Hematopoietic multipotent progenitor cell (in vitro differentiated cells): ENCODE results near the gene MDGA2. TPM values are rescaled to one million over a fixed set of nuclear protein-coding genes. Genes with fewer than 3 reads are reported as not detected.
"Not testable (repeated sequence)": the region's sequence is repeated elsewhere in the genome, so short reads cannot be mapped to it uniquely, and the experiment has no call there.

Experiments used
- DNase-seq, 3 donors: peaks; one replicate each; pipeline ENCODE4 v3.0.0-alpha.2; 2011 to 2015; ENCODE audit warnings: low read depth in 2 of 3, low spot score in 2 of 3
- total RNA-seq: library from RNA; depleted of rRNA; stranded (reverse); fragments of >200 nt; gene quantifications from one replicate; pipeline ENCODE4 v1.2.3, GENCODE V29; 2012

Gene MDGA2
- total RNA-seq, 1 donor: 0.27 TPM

DNA sequence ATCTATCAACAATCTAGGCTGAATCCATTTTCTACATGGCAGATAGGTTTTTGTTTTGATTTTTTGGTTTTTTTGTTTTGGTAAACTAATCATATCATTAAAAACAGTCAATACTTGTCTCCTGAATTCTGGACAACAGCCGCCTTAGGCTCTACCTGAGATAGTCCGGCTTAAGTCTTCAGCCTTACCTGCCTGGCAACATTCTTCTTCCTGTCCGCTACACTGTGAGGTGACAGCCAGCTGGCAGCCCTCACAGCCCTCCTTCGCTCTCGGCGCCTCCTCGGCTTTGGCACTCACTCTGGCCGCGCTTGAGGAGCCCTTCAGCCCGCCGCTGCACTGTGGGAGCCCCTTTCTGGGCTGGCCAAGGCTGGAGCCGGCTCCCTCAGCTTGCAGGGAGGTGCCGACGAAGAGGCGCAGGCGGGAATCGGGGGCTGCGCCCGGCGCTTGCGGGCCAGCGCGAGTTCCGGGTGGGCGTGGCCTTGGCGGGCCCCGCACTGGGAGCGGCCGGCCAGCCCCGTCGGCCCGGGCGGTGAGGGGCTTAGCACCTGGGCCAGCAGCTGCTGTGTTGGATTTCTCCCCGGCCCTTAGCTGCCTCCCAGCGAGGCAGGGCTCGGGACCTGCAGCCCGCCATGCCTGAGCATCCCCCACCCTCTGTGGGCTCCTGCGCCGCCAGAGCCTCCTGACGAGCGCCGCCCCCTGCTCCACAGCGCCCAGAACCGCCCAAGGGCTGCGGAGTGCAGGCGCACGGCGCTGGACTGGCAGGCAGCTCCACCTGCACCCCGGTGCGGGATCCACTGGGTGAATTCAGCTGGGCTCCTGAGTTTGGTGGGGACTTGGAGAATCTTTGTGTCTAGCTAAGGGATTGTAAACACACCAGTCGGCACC, 49.0 kb downstream of the MDGA2 start:
- no peak for DNase-seq

DNA sequence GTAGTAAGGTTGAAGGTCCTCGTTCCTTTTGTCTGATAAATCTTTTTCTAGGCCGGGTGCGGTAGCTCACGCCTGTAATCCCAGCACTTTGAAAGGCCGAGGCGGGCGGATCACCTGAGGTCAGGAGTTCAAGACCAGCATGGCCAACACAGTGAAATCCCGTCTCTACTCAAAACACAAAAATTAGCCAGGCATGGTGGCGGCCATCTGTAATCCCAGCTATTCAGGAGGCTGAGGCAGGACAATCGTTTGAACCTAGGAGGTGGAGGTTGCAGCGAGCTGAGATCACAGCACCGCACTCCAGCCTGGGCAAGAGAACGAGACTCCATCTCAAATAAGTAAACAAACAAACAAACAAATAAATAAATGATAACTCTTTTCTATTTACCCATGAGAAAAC, 51.3 kb downstream of the MDGA2 start:
- DNase-seq: not testable (repeated sequence)

DNA sequence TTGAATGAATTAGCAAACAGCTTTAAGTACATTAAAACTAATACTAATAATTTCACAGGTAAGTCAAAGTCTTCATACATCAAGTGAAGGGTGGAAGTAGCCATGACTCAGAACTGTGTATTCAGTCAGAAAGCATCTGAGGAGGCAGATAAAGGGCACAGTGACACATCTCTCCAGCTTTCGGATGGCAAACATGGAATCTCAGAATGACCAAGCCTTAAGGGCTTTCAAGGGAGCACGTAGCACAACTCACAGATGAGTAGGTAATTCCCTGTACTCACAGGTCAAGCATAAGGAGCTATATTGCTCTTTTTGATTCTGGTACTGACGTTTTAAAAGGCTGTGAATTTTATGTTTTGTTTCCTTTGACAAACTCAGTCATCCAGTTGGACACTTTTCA, 56.0 kb downstream of the MDGA2 start:
- DNase-seq: no peak

DNA sequence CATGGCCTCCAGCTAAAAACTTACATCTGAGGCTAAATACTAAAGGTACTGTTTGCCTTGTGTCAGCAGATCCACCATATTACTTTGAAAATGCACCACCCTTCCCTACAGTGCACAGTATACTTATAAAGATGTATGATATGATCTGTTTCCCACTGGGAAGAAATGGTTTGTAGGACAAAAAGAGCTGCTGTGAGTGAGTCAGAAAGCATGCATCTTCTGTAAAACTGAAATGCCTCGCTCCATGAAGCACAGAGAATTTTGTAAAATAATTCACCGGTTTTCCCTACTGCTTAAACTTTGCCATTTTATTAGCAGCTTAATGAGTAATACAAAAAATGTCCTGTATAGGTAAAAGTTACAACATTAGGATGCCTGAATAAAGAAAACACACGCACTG, 68.8 kb downstream of the MDGA2 start:
- DNase-seq: no peak

DNA sequence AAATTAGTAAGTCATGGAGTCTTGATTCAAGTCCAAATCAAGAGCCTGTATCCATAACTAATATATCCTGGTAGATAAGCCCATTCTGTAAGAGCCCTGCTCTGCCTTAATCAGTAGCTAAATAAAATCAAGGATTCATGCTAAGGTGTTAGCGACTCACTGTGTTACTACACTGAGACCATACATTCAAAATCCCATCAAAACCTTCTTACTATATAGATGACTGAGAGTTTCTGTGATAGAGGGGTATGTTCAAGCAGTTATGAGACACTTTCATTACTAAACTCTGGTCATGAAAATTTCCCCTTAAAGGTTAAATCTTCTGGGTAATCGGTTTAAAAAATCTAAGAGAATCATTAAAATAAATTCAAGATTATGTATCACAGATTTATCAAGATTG, 78.5 kb downstream of the MDGA2 start:
- no peak for DNase-seq

DNA sequence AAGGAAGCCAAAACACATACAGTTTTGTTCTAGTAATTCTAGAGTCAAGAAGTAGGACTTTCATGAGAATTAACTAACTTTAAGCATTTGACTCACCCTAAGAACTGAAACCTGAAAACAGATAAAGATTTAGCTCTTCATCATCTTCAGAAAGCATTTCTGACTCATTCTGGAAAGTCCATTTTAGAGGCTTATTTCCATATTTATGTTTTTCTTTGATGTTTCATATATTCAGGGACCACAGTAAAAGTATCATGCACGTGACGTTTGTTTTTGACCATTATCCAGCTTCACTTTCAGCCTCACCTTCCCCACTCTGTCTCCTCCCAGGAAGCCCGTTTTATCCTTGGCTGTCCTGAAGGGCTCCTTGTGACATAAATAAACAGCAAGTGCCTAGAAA, 79.2 kb downstream of the MDGA2 start:
- no peak for DNase-seq

DNA sequence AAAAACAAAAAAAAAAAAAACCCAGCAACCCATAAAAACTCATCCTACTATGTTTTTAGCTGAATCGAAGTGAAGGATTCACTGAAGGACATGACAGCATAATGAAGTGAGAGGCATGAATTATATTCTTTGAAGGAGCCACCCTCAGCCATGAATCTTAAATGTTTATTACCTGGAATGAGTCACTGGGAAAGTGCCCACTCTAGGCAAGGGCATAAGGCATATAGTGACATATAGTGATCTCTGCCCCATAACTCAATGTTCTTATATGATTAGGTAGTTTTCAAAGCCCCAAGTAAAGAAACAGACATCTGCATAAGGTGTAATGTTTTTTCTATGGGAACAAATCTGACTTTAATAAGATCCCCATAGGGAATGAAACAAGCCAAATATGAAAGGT, 79.9 kb downstream of the MDGA2 start:
- DNase-seq: no peak

DNA sequence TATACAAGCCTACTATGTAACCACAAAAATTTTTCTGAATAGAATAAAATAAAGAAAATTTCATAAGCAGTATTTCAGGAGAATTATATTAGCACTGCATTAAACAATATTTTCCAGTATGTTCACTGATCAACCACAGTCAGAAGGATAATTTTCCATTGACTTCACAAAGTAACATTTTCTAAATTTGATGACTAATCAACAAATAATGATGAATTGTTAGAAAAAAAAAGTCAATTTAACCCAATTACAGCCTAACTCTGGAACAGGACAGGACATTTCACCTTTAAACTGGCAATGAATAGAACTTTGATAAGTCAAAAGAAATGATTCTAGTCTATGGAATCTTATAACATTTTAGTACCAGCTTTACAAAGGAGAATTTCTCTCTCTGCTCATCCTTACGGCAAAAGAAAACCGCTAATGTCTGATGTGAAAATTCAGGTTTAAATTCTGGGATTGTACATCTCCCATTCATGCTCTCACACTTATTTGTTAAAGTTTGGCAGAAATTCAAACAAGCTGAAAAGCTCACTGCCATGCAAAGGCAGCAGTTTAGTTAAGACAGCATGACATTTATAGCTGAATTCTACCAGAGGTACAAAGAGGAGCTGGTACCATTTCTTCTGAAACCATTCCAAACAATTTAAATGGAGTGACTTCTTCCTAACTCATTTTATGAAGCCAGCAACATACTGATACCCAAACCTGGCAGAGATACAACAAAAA, 84.5 kb downstream of the MDGA2 start:
- DNase-seq: no peak

DNA sequence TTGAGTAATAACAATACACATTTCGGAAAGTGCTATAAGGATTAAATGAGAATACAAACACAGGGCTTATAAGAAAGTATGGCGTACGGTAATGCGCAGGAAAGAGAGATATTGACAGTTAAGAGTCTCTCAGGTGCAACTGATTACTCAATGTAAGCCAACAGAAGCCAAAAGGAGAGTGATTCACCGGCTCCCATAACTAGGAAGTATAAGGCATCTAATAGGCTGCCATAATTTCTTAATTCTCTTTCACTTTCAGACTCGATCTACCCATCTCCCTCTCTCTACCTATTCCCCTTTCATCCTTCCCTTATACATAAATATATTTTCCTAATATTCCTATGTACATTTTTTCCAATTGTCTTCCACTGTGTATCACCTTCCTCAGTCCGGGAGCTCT, 90.0 kb downstream of the MDGA2 start:
- no peak for DNase-seq

DNA sequence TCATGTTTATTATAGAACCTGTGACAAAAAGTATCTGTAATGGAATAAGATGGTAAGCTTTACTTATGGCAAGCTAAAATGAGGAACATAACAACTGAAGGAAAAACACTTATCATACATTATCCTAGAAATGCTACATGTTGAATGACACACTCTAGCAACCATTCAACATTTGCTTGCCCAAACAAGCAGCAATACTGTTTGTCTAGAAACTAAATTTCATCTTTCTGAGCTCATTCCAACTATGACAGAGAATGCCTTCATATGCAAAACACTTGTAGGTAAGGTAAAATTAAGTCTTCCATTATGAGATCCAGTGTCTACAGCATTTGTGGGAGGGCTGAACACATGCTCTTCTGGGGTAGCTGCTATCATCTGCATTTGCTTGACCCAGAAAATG, 108.1 kb downstream of the MDGA2 start:
- DNase-seq: no peak

DNA sequence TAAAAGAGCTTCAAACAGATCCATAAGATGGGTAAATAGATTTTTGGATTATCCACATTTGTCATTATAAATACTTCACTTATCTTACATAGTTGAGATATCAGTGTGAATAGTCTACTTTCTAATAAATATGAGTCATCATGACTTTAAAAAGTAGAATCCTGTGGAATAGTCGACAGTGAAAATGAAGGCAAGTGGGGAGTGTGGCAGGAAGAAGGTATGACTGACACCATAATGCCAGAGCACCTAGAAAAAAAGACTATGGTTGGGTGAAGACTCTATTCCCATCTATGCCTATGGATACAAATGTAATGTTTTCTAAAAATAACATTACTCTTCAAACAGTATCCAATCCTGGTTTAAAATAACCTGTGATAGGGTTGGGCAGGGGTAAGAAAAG, 117.5 kb downstream of the MDGA2 start:
- no peak for DNase-seq

DNA sequence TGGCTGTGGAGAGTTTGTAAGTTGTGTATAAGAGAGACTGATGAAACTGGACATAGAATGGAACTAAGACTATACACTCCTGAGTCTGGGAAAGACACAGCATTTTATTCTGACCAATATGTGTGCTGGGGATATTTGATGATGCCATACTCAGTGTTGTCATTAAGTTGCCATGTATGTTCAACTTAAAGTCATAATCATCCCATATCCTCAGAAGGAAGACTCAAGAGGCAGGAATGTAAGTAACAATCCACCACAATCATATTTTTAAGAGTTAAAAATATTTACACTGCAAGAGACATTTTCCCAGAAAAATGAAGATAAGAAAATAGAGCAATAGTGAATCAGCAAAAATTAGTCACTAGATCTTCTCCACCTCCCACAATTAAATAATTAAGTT, 120.1 kb downstream of the MDGA2 start:
- no peak for DNase-seq

DNA sequence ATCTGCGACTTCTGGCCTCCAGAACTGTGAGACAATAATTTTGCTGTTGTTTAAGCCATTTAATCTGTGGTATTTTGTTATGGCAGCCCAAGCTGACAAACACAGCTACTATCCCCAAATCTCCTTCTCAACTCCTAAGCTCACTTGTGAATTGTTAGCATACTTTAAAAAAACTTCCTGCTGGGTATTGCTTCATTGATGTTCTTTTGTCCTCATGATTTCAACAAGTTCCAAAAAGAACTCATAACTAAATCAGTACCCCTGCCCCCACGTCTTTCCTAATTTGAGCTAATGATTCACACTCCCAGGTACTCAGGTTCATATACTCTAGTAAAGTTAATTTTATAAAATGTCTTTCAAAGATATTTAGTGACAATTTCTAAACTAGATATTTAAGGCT, 125.5 kb downstream of the MDGA2 start:
- no peak for DNase-seq

DNA sequence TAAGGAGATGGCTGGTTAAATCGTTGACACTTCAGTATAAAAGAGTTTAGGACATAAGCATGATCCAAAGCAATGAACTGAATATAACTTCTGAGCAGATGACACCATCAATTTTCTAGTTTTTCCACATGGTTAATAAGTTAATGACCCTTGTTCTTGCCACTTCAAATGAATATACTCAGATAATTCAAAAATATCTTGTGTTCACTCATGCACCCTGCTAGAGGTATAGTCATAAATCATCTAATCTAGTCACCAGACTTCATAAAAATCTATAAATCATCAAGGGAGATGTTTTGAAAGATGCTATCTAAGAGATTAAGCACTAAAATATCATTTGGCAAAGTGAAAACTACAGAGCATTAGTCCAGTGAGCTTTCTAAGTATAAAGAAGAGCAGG, 131.9 kb downstream of the MDGA2 start:
- DNase-seq: no peak

DNA sequence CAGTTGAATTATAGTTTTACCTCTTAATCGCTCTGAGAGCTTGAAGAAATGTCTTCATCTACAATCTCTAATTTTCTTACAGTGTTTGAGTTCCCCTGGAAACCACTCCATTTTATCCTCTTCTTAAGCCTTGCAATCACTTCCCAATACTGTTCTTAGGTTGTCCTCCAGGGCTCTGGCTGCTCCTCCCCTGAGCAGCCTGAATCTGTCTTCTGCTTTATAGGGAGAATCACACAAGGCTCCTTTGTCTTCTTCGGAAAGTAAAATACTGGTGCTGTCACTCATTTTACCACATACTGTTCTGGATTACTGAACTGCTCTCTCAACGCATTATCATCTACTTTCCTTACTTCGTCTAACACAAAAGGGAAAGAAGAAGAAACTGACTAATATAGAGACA, 133.7 kb downstream of the MDGA2 start:
- no peak for DNase-seq

DNA sequence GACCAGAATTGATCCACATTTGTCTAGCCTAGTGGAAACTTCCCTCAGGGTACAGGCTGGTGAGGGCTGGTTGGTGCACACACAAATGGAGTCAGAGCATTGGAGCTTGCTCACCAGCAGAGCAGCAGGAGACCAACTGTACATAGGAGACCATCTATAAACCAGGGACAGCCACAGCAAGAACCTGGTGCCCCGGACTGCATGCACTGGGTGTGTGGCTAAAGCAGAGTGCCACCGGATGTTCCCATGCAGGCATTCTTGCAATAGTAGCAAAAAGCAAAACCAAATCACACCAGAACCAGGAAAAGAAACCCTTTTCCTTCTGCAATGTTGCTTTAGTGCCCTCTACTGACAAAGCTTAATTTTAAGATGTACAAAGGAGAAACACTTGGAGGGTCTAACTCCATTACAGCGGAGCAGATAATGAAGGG, 136.4 kb downstream of the MDGA2 start:
- peak in 1 of 3 donors; percentile 46 for DNase-seq

DNA sequence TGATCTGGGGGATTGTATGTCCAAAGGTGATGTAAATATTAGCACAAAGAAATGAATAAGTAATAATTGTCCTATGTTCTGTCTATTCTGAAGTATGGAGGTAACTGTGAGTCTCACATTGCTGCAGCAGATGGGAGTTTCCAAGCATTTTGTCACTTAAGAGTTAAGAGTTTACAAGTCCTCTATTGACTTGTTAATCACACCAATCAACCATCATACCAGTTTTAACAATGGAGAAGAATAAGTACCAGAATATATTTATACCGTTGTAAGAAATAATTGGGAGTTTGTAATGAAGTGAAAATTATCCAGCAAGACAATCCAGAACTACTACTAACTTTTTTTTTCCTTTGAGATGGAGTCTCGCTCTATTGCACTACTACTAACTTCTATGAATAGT, 139.1 kb downstream of the MDGA2 start:
- no peak for DNase-seq

DNA sequence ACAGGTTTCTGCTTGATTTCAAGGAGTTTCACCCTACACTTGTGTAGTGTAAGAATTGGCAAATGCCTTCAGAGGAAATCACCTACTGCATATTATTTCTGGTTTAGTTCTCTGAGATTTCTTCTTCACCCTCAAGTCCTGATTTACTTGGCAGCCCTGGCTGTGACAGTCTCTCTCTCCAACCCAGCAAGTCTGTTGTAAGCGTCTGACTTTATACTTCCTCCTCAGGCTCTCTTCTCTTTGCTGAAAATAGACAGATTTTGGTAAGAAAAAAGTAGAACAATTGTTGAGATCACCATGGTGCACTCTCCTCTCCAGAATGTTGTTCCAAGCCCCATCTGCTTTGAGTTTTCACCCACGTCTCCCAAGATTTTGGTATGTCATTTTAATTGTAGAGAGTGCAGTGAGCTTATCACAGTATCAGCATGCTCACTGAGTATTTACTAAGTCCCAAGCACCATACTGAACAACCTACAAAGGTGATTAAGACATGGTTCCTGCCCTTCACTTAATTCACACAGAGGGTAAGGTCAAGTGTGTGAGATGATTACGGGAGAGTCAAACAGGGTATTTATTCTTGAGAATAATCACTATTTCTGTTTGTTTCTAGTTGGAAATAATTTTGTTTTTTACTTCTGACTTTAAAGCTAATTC, 148.7 kb downstream of the MDGA2 start:
- DNase-seq: no peak

DNA sequence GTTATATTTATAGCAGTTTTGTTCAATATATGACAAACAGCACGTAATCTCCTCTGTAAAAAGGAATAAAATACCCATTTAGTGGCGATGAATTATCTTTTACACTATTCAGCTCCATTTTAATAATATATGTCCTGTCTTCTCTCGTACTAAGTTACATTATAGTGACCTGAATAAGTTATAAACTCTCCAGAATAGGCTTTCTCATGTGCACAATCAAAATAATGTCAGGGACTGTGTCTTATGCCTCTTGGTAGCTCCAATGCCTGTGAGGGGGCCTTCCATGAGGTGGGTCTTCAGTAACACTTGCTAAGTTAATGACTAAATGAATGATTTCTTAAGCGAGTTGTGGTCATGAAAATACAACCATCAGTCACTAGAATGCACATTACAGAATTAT, 150.9 kb downstream of the MDGA2 start:
- DNase-seq: no peak

DNA sequence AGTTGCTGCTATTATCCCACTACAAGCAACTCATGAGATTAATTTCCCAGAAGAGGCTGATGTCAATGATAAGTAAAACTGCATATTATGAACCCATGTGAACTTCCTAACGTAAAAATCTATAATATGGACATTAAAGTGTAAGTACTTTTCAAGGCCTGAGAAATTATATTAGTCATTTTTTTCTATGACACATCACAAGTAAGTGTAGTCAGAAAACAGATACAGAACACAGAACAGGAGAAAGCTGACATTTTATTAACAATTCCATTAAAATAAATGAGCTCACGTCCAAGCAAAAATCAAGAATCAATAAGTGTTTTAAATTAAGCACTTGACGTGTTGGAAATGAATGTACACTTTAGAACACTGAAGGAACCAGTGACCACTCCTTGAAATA, 155.0 kb downstream of the MDGA2 start:
- no peak for DNase-seq

DNA sequence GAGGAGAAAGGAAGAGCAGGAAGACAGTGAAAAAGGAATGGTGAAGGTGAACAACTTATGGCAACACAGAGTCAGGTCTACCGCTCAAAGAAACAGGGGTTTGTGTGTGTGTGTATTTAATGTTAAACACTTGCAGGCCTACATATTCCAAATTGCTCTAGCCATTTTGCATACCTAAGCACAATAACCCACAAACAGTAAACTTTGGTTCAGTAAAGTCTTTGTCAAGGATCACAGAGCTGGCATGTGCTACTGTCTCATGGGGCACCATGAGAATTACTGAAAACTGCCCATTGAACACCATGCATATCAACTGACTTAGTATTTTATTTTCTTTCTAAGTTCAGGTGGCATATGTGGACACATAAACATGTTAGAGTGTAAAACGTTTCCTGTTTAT, 163.6 kb downstream of the MDGA2 start:
- DNase-seq: no peak

DNA sequence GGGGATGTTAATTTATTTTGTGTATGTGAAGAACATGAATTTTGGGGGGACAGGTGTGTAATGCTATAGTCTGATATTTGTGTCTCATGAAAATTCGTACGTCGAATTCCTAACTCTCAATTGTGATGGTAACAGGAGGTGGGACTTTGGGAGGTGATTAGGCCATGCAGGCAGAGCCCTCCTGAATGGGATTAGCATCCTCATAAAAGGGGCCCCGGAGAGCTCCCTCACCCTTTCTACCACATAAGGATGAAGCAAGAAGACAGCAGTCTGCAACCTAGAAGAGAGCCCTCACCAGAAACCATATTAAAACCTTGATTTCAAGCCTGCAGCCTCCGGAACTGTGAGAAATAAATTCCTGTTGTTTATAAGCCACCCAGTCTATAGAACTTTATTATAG, 165.4 kb downstream of the MDGA2 start:
- no peak for DNase-seq
